ENCODE measurements around the gene RGS7.

Gene RGS7

GRCh38 chr1:240831191-240831631, 525.8 kb downstream of the RGS7 start:
- peak; percentile 80 for DNase-seq (ENCODE audit: low spot score)

- DNase-seq (ENCODE audit: low spot score): no peak
Measured at GRCh38 chr1:240829487-240829886, 527.5 kb downstream of the RGS7 start.

GRCh38 chr1:240827786-240828185, 529.2 kb downstream of the RGS7 start:
- DNase-seq (ENCODE audit: low spot score): peak; percentile 30

GRCh38 chr1:240824238-240824637, 532.8 kb downstream of the RGS7 start:
- DNase-seq (ENCODE audit: low spot score): no peak

GRCh38 chr1:240823357-240823756, 533.6 kb downstream of the RGS7 start:
- no peak for DNase-seq (ENCODE audit: low spot score)

GRCh38 chr1:240821925-240822324, 535.1 kb downstream of the RGS7 start:
- DNase-seq (ENCODE audit: low spot score): no peak

- DNase-seq (ENCODE audit: low spot score): no peak
Measured at GRCh38 chr1:240820816-240821215, 536.2 kb downstream of the RGS7 start.

- DNase-seq (ENCODE audit: low spot score): no peak
Measured at GRCh38 chr1:240816472-240816871, 540.5 kb downstream of the RGS7 start.

- DNase-seq (ENCODE audit: low spot score): no peak
Measured at GRCh38 chr1:240813720-240814119, 543.3 kb downstream of the RGS7 start.

- DNase-seq (ENCODE audit: low spot score): no peak
Measured at GRCh38 chr1:240811256-240811655, 545.7 kb downstream of the RGS7 start.

GRCh38 chr1:240808381-240808780, 548.6 kb downstream of the RGS7 start:
- no peak for DNase-seq (ENCODE audit: low spot score)

- DNase-seq (ENCODE audit: low spot score): no peak
Measured at GRCh38 chr1:240806200-240806745, 550.7 kb downstream of the RGS7 start.

- DNase-seq (ENCODE audit: low spot score): peak; percentile 59
Measured at GRCh38 chr1:240804475-240804874, 552.5 kb downstream of the RGS7 start.

GRCh38 chr1:240803151-240803550, 553.9 kb downstream of the RGS7 start:
- peak; percentile 34 for DNase-seq (ENCODE audit: low spot score)

GRCh38 chr1:240802271-240802670, 554.7 kb downstream of the RGS7 start:
- no peak for DNase-seq (ENCODE audit: low spot score)

GRCh38 chr1:240801442-240801841, 555.6 kb downstream of the RGS7 start:
- DNase-seq (ENCODE audit: low spot score): no peak

GRCh38 chr1:240800291-240800690, 556.7 kb downstream of the RGS7 start:
- no peak for DNase-seq (ENCODE audit: low spot score)

- DNase-seq (ENCODE audit: low spot score): peak; percentile 13
Measured at GRCh38 chr1:240797050-240797449, 560.0 kb downstream of the RGS7 start.

GRCh38 chr1:240794046-240794843, 562.8 kb downstream of the RGS7 start:
- DNase-seq (ENCODE audit: low spot score): no peak

GRCh38 chr1:240792915-240793529, 564.0 kb downstream of the RGS7 start:
- DNase-seq (ENCODE audit: low spot score): no peak

GRCh38 chr1:240790856-240791255, 566.1 kb downstream of the RGS7 start:
- peak; percentile 40 for DNase-seq (ENCODE audit: low spot score)

- no peak for DNase-seq (ENCODE audit: low spot score)
Measured at GRCh38 chr1:240786880-240787279, 570.1 kb downstream of the RGS7 start.

- DNase-seq (ENCODE audit: low spot score): no peak
Measured at GRCh38 chr1:240784776-240785175, 572.2 kb downstream of the RGS7 start.
